ENCODE data around the gene SLC24A4.
A peak's percentile ranks its signal among the peaks of the same experiment; 100 is the strongest.

The SLC24A4 gene

GRCh38 chr14:92302481-92302880, 20.5 kb upstream of the SLC24A4 start:
- H3K4me3 ChIP-seq (ENCODE audit: low read depth, low read length), result no peak overlapping the region
- no peak for TF ChIP-seq CTCF (IDR thresholded peaks at IDR 0.05; ENCODE audit: borderline replicate concordance, insufficient read depth, low read depth, low read length)

- TF ChIP-seq CTCF (IDR thresholded peaks at IDR 0.05; ENCODE audit: borderline replicate concordance, insufficient read depth, low read depth, low read length), result no peak
- no peak overlapping the region for H3K4me3 ChIP-seq (ENCODE audit: low read depth, low read length)
These were observed 14.2 kb upstream of the SLC24A4 start for GRCh38 chr14:92308716-92309115.

- no peak for TF ChIP-seq CTCF (IDR thresholded peaks at IDR 0.05; ENCODE audit: borderline replicate concordance, insufficient read depth, low read depth, low read length)
- no peak overlapping the region for H3K4me3 ChIP-seq (ENCODE audit: low read depth, low read length)
These were observed 12.9 kb upstream of the SLC24A4 start for GRCh38 chr14:92309968-92310530.

- H3K4me3 ChIP-seq (ENCODE audit: low read depth, low read length), result no peak overlapping the region
- TF ChIP-seq CTCF (IDR thresholded peaks at IDR 0.05; ENCODE audit: borderline replicate concordance, insufficient read depth, low read depth, low read length), result no peak
These were observed 12.1 kb upstream of the SLC24A4 start for GRCh38 chr14:92310776-92311375.

GRCh38 chr14:92314182-92314581, 8.8 kb upstream of the SLC24A4 start:
- H3K4me3 ChIP-seq (ENCODE audit: low read depth, low read length), result no peak overlapping the region
- TF ChIP-seq CTCF (IDR thresholded peaks at IDR 0.05; ENCODE audit: borderline replicate concordance, insufficient read depth, low read depth, low read length), result no peak

GRCh38 chr14:92315050-92315805, 7.7 kb upstream of the SLC24A4 start:
- 0 out of 2 replicates have a peak, but pooled peaks have one; percentile 17 for TF ChIP-seq CTCF (IDR thresholded peaks at IDR 0.05; ENCODE audit: borderline replicate concordance, insufficient read depth, low read depth, low read length)
- no peak overlapping the region for H3K4me3 ChIP-seq (ENCODE audit: low read depth, low read length)

GRCh38 chr14:92316176-92316575, 6.8 kb upstream of the SLC24A4 start:
- H3K4me3 ChIP-seq (ENCODE audit: low read depth, low read length), result no peak overlapping the region
- no peak for TF ChIP-seq CTCF (IDR thresholded peaks at IDR 0.05; ENCODE audit: borderline replicate concordance, insufficient read depth, low read depth, low read length)
